SK-N-SH (cell line): ENCODE measurements around the gene RNU4-1. TPM values are rescaled to one million over a fixed set of nuclear protein-coding genes. Genes with fewer than 3 reads are reported as not detected.
"Not testable (repeated sequence)": the region's sequence is repeated elsewhere in the genome, so short reads cannot be mapped to it uniquely, and the experiment has no call there.

ENCODE experiments used
- CTCF ChIA-PET: fragments of 300-600, 350-600 bp; formaldehyde crosslinking; extraction: SDS; loops from one replicate; lab custom pipeline; 2021; lab: Yijun Ruan, JAX
- POLR2A ChIA-PET: fragments of 350-600 bp; sonication (Branson Sonifier 250); formaldehyde crosslinking; extraction: SDS; loops from one replicate; lab custom pipeline; 2020; ENCODE audit warnings: antibody characterized with exemption, inconsistent platforms; lab: Yijun Ruan, JAX
- DNase-seq: peaks from one replicate; pipeline ENCODE4 v3.0.0; 2012
- H2AFZ ChIP-seq: fragments of 200-600 bp; sonication (generic); 2 replicates; pipeline ENCODE4 v1.8.1; 2016; ENCODE audit warnings: antibody characterized with exemption, mild to moderate bottlenecking, low read depth
- H3F3A ChIP-seq: fragments of 200-600 bp; sonication (generic); replicated peaks from 2 replicates; pipeline ENCODE3; 2016; ENCODE audit warnings: antibody characterized with exemption, mild to moderate bottlenecking; ENCODE audit not compliant: insufficient read depth
- H3K27ac ChIP-seq, 2 experiments: fragments of 200-500 bp in 1 of 2; fragments of 200-600 bp in 1 of 2; sonication (Bioruptor generic) in 1 of 2; sonication (generic), shearing (Covaris generic) in 1 of 2; 2 replicates each; pipeline versions ENCODE4 v1.5.1 to v1.6.1; 2014 to 2016; ENCODE audit warnings: low read depth in 2 of 2, inconsistent platforms in 1 of 2, low read length in 1 of 2, mild to moderate bottlenecking in 1 of 2, mixed read lengths in 1 of 2
- H3K27me3 ChIP-seq: fragments of 200-600 bp; sonication (generic), shearing (Covaris generic); 2 replicates; pipeline ENCODE4 v1.6.1; 2016; ENCODE audit warnings: mixed run types; ENCODE audit not compliant: insufficient read depth
- H3K36me3 ChIP-seq, 2 experiments: fragments of 200-500 bp in 1 of 2; fragments of 200-600 bp in 1 of 2; sonication (Bioruptor generic) in 1 of 2; sonication (generic) in 1 of 2; replicated peaks in 1 of 2; 2 replicates each; pipeline versions ENCODE3 to v1.5.1; 2014 to 2016; ENCODE audit warnings: low read length in 1 of 2, mild to moderate bottlenecking in 1 of 2; ENCODE audit not compliant: insufficient read depth in 2 of 2, control insufficient read depth in 1 of 2
- H3K4me1 ChIP-seq, 2 experiments: fragments of 200-500 bp in 1 of 2; fragments of 200-600 bp in 1 of 2; sonication (Bioruptor generic) in 1 of 2; sonication (generic), shearing (Covaris generic) in 1 of 2; 2 replicates each; pipeline versions ENCODE4 v1.5.1 to v1.6.1; 2014 to 2016; ENCODE audit warnings: low read depth in 1 of 2, low read length in 1 of 2, mixed run types in 1 of 2; ENCODE audit not compliant: insufficient read depth in 2 of 2, control insufficient read depth in 1 of 2
- H3K4me2 ChIP-seq: fragments of 200-600 bp; sonication (generic), shearing (Covaris generic); 2 replicates; pipeline ENCODE4 v1.6.1; 2017; ENCODE audit warnings: mixed run types
- H3K4me3 ChIP-seq, 2 experiments: fragments of 200-500 bp in 1 of 2; fragments of 200-600 bp in 1 of 2; sonication (Bioruptor generic) in 1 of 2; sonication (generic), shearing (Covaris generic) in 1 of 2; 2 replicates each; pipeline versions ENCODE4 v1.5.1 to v1.8.1; 2014 to 2016; ENCODE audit warnings: low read depth in 2 of 2, inconsistent platforms in 1 of 2, low read length in 1 of 2, mild to moderate bottlenecking in 1 of 2, mixed read lengths in 1 of 2, moderate library complexity in 1 of 2
- H3K79me2 ChIP-seq: fragments of 200-600 bp; sonication (generic); 2 replicates; pipeline ENCODE4 v1.8.1; 2017; ENCODE audit warnings: mild to moderate bottlenecking; ENCODE audit not compliant: insufficient read depth
- H3K9ac ChIP-seq: fragments of 200-600 bp; sonication (generic); 2 replicates; pipeline ENCODE4 v1.6.1; 2017; ENCODE audit warnings: mixed run types
- H3K9me2 ChIP-seq: fragments of 200-600 bp; sonication (generic); 2 replicates; pipeline ENCODE4 v1.6.1; 2017; ENCODE audit warnings: mixed run types
- H3K9me3 ChIP-seq: fragments of 200-600 bp; sonication (generic); 2 replicates; pipeline ENCODE4 v1.6.1; 2017; ENCODE audit warnings: mixed run types, mild to moderate bottlenecking, moderate library complexity
- H4K20me1 ChIP-seq: fragments of 200-600 bp; sonication (generic); 2 replicates; pipeline ENCODE4 v1.6.1; 2017; ENCODE audit warnings: mild to moderate bottlenecking, mixed run types; ENCODE audit not compliant: insufficient read depth
- CTCF ChIP-seq: fragments of 200-600 bp; sonication (generic); IDR thresholded peaks from 2 replicates; pipeline ENCODE4 v1.6.1; 2017; ENCODE audit warnings: antibody characterized with exemption, mild to moderate bottlenecking, moderate library complexity
- ELF1 ChIP-seq: IDR thresholded peaks from 2 replicates; pipeline ENCODE4 v1.4.0; 2012
- FOXJ3 ChIP-seq: sonication (generic); formaldehyde crosslinking; IDR thresholded peaks from 2 replicates; pipeline ENCODE4 v1.5.1; 2020; ENCODE audit warnings: mild to moderate bottlenecking, missing genetic modification reagents
- MXI1 ChIP-seq: IDR thresholded peaks from 2 replicates; pipeline ENCODE4 v1.6.1; 2012; ENCODE audit warnings: mild to moderate bottlenecking, low read depth, low read length, improper control_type of control experiment
- RAD21 ChIP-seq: IDR thresholded peaks from 2 replicates; pipeline ENCODE4 v1.6.1; 2012; ENCODE audit warnings: mild to moderate bottlenecking, low read length
- RXRA ChIP-seq: IDR thresholded peaks from 2 replicates; pipeline ENCODE4 v1.4.0; 2012; ENCODE audit warnings: low read depth, mild to moderate bottlenecking, borderline replicate concordance
- SMC3 ChIP-seq: IDR thresholded peaks from 2 replicates; pipeline ENCODE4 v1.6.1; 2012; ENCODE audit warnings: low read depth, low read length, improper control_type of control experiment
- TAF1 ChIP-seq: IDR thresholded peaks from 2 replicates; pipeline ENCODE4 v1.6.1; 2012; ENCODE audit warnings: low read depth, mild to moderate bottlenecking, low read length, moderate library complexity, borderline replicate concordance
- TEAD4 ChIP-seq: IDR thresholded peaks from 2 replicates; pipeline ENCODE4 v1.4.0; 2012; ENCODE audit warnings: mild to moderate bottlenecking, borderline replicate concordance; ENCODE audit not compliant: insufficient read depth
- USF2 ChIP-seq: fragments of 150-350 bp; IDR thresholded peaks from 2 replicates; pipeline ENCODE4 v1.6.1; 2017; ENCODE audit warnings: antibody characterized with exemption, low read length, low read depth, borderline replicate concordance
- YY1 ChIP-seq: IDR thresholded peaks from 2 replicates; pipeline ENCODE4 v1.4.0; 2012; ENCODE audit warnings: low read depth, mild to moderate bottlenecking
- ZBTB33 ChIP-seq: IDR thresholded peaks from 2 replicates; pipeline ENCODE4 v1.4.0; 2012; ENCODE audit warnings: low read depth, borderline replicate concordance
- WGBS: methylation state at CpG from one replicate; pipeline ENCODE4 v1.1.6; 2017; ENCODE audit warnings: low lambda C conversion rate; 5-methylcytosine and 5-hydroxymethylcytosine counted together
- polyA plus RNA-seq, 3 experiments: library from polyadenylated mRNA; depleted of rRNA; stranded (reverse); fragments of >200 nt; gene quantifications; 2 replicates each; pipeline ENCODE4 v1.2.3, GENCODE V29; 2012

Gene RNU4-1
- polyA plus RNA-seq, 1 of the 3 experiments (the other 2 are of a cell fraction) = not detected

GRCh38 chr12:120337730-120338129, 44.7 kb upstream of the RNU4-1 start:
- H3K9ac ChIP-seq = no peak overlapping the region
- no peaks in the 10 kb centered on the region for H3F3A ChIP-seq
- H3K27me3 ChIP-seq = no peaks in the 10 kb centered on the region
- no peaks in the 10 kb centered on the region for H3K4me1 ChIP-seq
- H3K4me2 ChIP-seq = no peak overlapping the region
- H3K36me3 ChIP-seq = no peaks in the 10 kb centered on the region
- H3K9me3 ChIP-seq = no peaks in the 10 kb centered on the region; the same call in 1 of the 2 replicates
- no peaks in the 10 kb centered on the region for H4K20me1 ChIP-seq
- 33% methylated on average over 2 of the region's 2 CpGs for WGBS
- no peaks in the 10 kb centered on the region for H3K79me2 ChIP-seq
- H3K4me3 ChIP-seq = no peak overlapping the region
- DNase-seq = no peak
- H3K27ac ChIP-seq = no peak overlapping the region
- CTCF ChIA-PET = interaction anchor here (7.0 kb wide), 1 partner anchor 92 kb away, joined by 46 read pairs; no protein-coding TSS in a partner anchor
- H2AFZ ChIP-seq = no peak overlapping the region
- POLR2A ChIA-PET = no interaction called here
- TF ChIP-seq CTCF (no peak), FOXJ3 (CRISPR knock-in tag) (no peak), ELF1 (no peak), SMC3 (no peak), MXI1 (no peak), ZBTB33 (no peak), TAF1 (no peak), RXRA (no peak), RAD21 (no peak), TEAD4 (no peak), YY1 (no peak), USF2 (no peak)
- no peaks in the 10 kb centered on the region for H3K9me2 ChIP-seq

GRCh38 chr12:120336392-120336791, 43.4 kb upstream of the RNU4-1 start:
- H3K9me2 ChIP-seq, H2AFZ ChIP-seq, H3K27me3 ChIP-seq, H3K9me3 ChIP-seq, H3K4me3 ChIP-seq, H3K27ac ChIP-seq, POLR2A ChIA-PET, H3K36me3 ChIP-seq, H3K79me2 ChIP-seq, H4K20me1 ChIP-seq, H3K4me2 ChIP-seq, H3K4me1 ChIP-seq, DNase-seq, H3K9ac ChIP-seq, H3F3A ChIP-seq: not testable (repeated sequence)
- WGBS = 33% methylated on average over 2 of the region's 2 CpGs
- CTCF ChIA-PET = interaction anchor here (1.0 to 7.0 kb wide), 7 partner anchors 10 to 99 kb away, joined by 3 to 46 read pairs (median 5); no protein-coding TSS in a partner anchor
